Measurements from ENCODE around the gene FOXP4. TPM values are rescaled to one million over a fixed set of nuclear protein-coding genes. Genes with fewer than 3 reads are reported as not detected.

FOXP4 gene
- total and polyA plus RNA-seq, 2 of the 13 experiments (the other 11 are each of a cell fraction or from before 2014, with no cell fraction given) = 11.0 to 12.4 TPM

- Histone ChIP-seq H2AFZ (ENCODE audit: low read length) (no peak overlapping the region), H3K4me3 (replicated peaks in 1 of 3; ENCODE audit: insufficient read depth in 1 of 3, low read depth in 2 of 3, low read length in 3 of 3) (no peak overlapping the region), H3K27me3 (ENCODE audit: control insufficient read depth in 1 of 2, insufficient read depth in 2 of 2, low read length in 2 of 2) (peaks cover 8 to 79% of the 10 kb centered on the region in 2 experiments), H3K79me2 (ENCODE audit: insufficient read depth, low read length) (no peaks in the 10 kb centered on the region), H3K4me1 (ENCODE audit: insufficient read depth, low read length) (peaks cover 18% of the 10 kb centered on the region; the same call in 1 of the 2 replicates), H3K4me2 (ENCODE audit: low read depth, low read length) (no peak overlapping the region), H3K27ac (ENCODE audit: extremely low read length, insufficient read depth, low read length) (no peak overlapping the region), H3K9ac (ENCODE audit: insufficient read depth, low read depth, low read length) (no peak overlapping the region), H3K36me3 (replicated peaks in 1 of 2; ENCODE audit: control insufficient read depth in 1 of 2, insufficient read depth in 2 of 2, low read length in 2 of 2) (no peaks in the 10 kb centered on the region), H3K9me3 (ENCODE audit: low read length) (no peaks in the 10 kb centered on the region), H4K20me1 (ENCODE audit: insufficient read depth, low read length) (no peaks in the 10 kb centered on the region)
- in situ Hi-C loops (cut with HindIII; ENCODE audit: extremely low pct_ligation_motif_present, low pct_unique_long_range_greater_than_20kb) = no loop called here
- ChIA-PET POLR2A (no interaction called here), CTCF (ENCODE audit: low intra/inter-chr PET ratio, low total read pairs) (no interaction called here)
- ATAC-seq = no peak
- BruUV-seq (replicated peaks) = no TSS peak
- 41% methylated on average over 6 of the region's 6 CpGs for WGBS (ENCODE audit: low lambda C conversion rate)
- intact Hi-C loops (cut with micrococcal nuclease; ENCODE audit: unreplicated experiment) = no loop called here
- DNase-seq (ENCODE audit: low spot score) = no peak
- no peak for FAIRE-seq
- TF ChIP-seq ZNF800 (CRISPR knock-in tag; IDR thresholded peaks at IDR 0.05) = no peak
- TF ChIP-seq ZNF639 (CRISPR knock-in tag; conservative IDR thresholded peaks at IDR 0.05) = no peak
- TF ChIP-seq ZNF142 (CRISPR knock-in tag; IDR thresholded peaks at IDR 0.05) = no peak
- no peak for TF ChIP-seq NR2F6 (IDR thresholded peaks at IDR 0.05)
- TF ChIP-seq NR2F6 (CRISPR knock-in tag; IDR thresholded peaks at IDR 0.05) = no peak
- no peak for TF ChIP-seq DRAP1 (CRISPR knock-in tag; IDR thresholded peaks at IDR 0.05)
These were observed 89.2 kb downstream of the FOXP4 start for GRCh38 chr6:41635365-41635764.

All from HepG2 (cell line).